HEK293 (cell line): ENCODE data around the gene CLNK.

Experiments
- CTCF ChIA-PET: fragments of 350-600 bp; formaldehyde crosslinking; extraction: SDS; loops from one replicate; lab custom pipeline; 2021; ENCODE audit warnings: antibody characterized with exemption; lab: Yijun Ruan, JAX
- POLR2A ChIA-PET: fragments of 300-600 bp; formaldehyde crosslinking; extraction: SDS; loops from one replicate; lab custom pipeline; 2020; ENCODE audit warnings: antibody characterized with exemption, inconsistent platforms; lab: Yijun Ruan, JAX
- H3K27ac ChIP-seq: fragments of 200-500 bp; sonication (Bioruptor generic); 2 replicates; pipeline ENCODE4 v1.5.1; 2014; ENCODE audit warnings: low read depth, low read length, control low read depth, inconsistent platforms; ENCODE audit errors: extremely low read depth
- H3K36me3 ChIP-seq, 2 experiments: fragments of 200-500 bp in 1 of 2; sonication (Bioruptor generic) in 1 of 2; 1 replicate in 1 of 2; 2 replicates in 1 of 2; pipeline ENCODE4 v1.5.1; 2014 to 2017; ENCODE audit warnings: inconsistent platforms in 2 of 2, low read length in 2 of 2; ENCODE audit not compliant: control insufficient read depth in 2 of 2, insufficient read depth in 1 of 2
- H3K4me1 ChIP-seq: fragments of 200-500 bp; sonication (Bioruptor generic); 2 replicates; pipeline ENCODE4 v1.5.1; 2014; ENCODE audit warnings: mild to moderate bottlenecking, low read length, inconsistent platforms; ENCODE audit not compliant: control insufficient read depth, insufficient read depth
- H3K4me3 ChIP-seq: 2 replicates; pipeline ENCODE4 v1.5.1; 2011; ENCODE audit warnings: low read depth, mild to moderate bottlenecking, control low read depth, low read length, moderate library complexity
- H3K9me3 ChIP-seq: fragments of 200-500 bp; sonication (Bioruptor generic); 2 replicates; pipeline ENCODE4 v1.5.1; 2014; ENCODE audit warnings: low read depth, low read length, inconsistent platforms; ENCODE audit not compliant: control insufficient read depth, insufficient read depth
- GLI4 ChIP-seq: fragments of 450-650 bp; formaldehyde crosslinking; IDR thresholded peaks from 2 replicates; pipeline ENCODE4 v1.5.1; 2016; ENCODE audit warnings: missing biosample characterization, missing genetic modification characterization
- GLIS2 ChIP-seq: fragments of 450-650 bp; formaldehyde crosslinking; IDR thresholded peaks from 2 replicates; pipeline ENCODE4 v1.5.1; 2016; ENCODE audit warnings: missing biosample characterization, missing genetic modification characterization
- HOXA7 ChIP-seq: sonication (generic); formaldehyde crosslinking; IDR thresholded peaks from 2 replicates; pipeline ENCODE4 v1.8.1; 2022; ENCODE audit warnings: missing genetic modification reagents, borderline replicate concordance
- HOXD13 ChIP-seq: sonication (generic); formaldehyde crosslinking; IDR thresholded peaks from 2 replicates; pipeline ENCODE4 v1.8.0; 2022; ENCODE audit warnings: missing genetic modification reagents, borderline replicate concordance
- KLF9 ChIP-seq: fragments of 450-650 bp; formaldehyde crosslinking; IDR thresholded peaks from 2 replicates; pipeline ENCODE4 v1.5.1; 2016; ENCODE audit warnings: missing biosample characterization, missing genetic modification characterization, low read depth
- REPIN1 ChIP-seq: fragments of 450-650 bp; formaldehyde crosslinking; IDR thresholded peaks from 2 replicates; pipeline ENCODE4 v1.5.1; 2017; ENCODE audit warnings: missing biosample characterization, missing genetic modification characterization, low read depth
- ZNF10 ChIP-seq: fragments of 450-650 bp; formaldehyde crosslinking; IDR thresholded peaks from 2 replicates; pipeline ENCODE4 v1.5.1; 2017; ENCODE audit warnings: missing biosample characterization, missing genetic modification characterization
- ZNF112 ChIP-seq: fragments of 450-650 bp; formaldehyde crosslinking; IDR thresholded peaks from 2 replicates; pipeline ENCODE4 v1.5.0; 2017; ENCODE audit warnings: missing biosample characterization, missing genetic modification characterization
- ZNF19 ChIP-seq: fragments of 450-650 bp; formaldehyde crosslinking; IDR thresholded peaks from 2 replicates; pipeline ENCODE4; 2016; ENCODE audit warnings: missing biosample characterization, missing genetic modification characterization, low read depth
- ZNF292 ChIP-seq: fragments of 450-650 bp; formaldehyde crosslinking; IDR thresholded peaks from 2 replicates; pipeline ENCODE4 v1.5.1; 2016; ENCODE audit warnings: low read depth, missing biosample characterization, missing genetic modification characterization, borderline replicate concordance
- ZNF404 ChIP-seq: fragments of 450-650 bp; formaldehyde crosslinking; IDR thresholded peaks from 2 replicates; pipeline ENCODE4 v1.5.1; 2017; ENCODE audit warnings: missing biosample characterization, missing genetic modification characterization
- ZNF529 ChIP-seq: fragments of 450-650 bp; formaldehyde crosslinking; IDR thresholded peaks from 2 replicates; pipeline ENCODE4 v1.5.1; 2017; ENCODE audit warnings: missing genetic modification characterization, missing biosample characterization; ENCODE audit not compliant: insufficient replicate concordance
- ZNF530 ChIP-seq: fragments of 450-650 bp; formaldehyde crosslinking; IDR thresholded peaks from 2 replicates; pipeline ENCODE4 v1.5.1; 2016; ENCODE audit warnings: low read depth, missing biosample characterization, missing genetic modification characterization
- ZNF600 ChIP-seq: fragments of 450-650 bp; formaldehyde crosslinking; IDR thresholded peaks from 2 replicates; pipeline ENCODE4 v1.5.1; 2016; ENCODE audit warnings: missing biosample characterization, missing genetic modification characterization
- ZNF658 ChIP-seq: fragments of 450-650 bp; formaldehyde crosslinking; IDR thresholded peaks from 2 replicates; pipeline ENCODE4; 2016; ENCODE audit warnings: missing biosample characterization, missing genetic modification characterization
- ZNF837 ChIP-seq: fragments of 450-650 bp; formaldehyde crosslinking; IDR thresholded peaks from 2 replicates; pipeline ENCODE4 v1.5.1; 2016; ENCODE audit warnings: missing biosample characterization, missing genetic modification characterization
- TF ChIP-seq, protein P1 (sequence below): fragments of 450-650 bp; formaldehyde crosslinking; IDR thresholded peaks from 2 replicates; pipeline ENCODE4 v1.5.1; 2016; ENCODE audit warnings: missing biosample characterization, missing genetic modification characterization, borderline replicate concordance
- TF ChIP-seq, protein P2 (sequence below): fragments of 450-650 bp; formaldehyde crosslinking; IDR thresholded peaks from 2 replicates; pipeline ENCODE4 v1.5.1; 2016; ENCODE audit warnings: missing biosample characterization, missing genetic modification characterization
- TF ChIP-seq, protein P3 (sequence below): fragments of 450-650 bp; formaldehyde crosslinking; IDR thresholded peaks from 2 replicates; pipeline ENCODE4 v1.5.1; 2016; ENCODE audit warnings: missing biosample characterization, missing genetic modification characterization
- TF ChIP-seq, protein P4 (sequence below): fragments of 450-650 bp; formaldehyde crosslinking; IDR thresholded peaks from 2 replicates; pipeline ENCODE4 v1.5.1; 2016; ENCODE audit warnings: missing biosample characterization, missing genetic modification characterization
- TF ChIP-seq, protein P5 (sequence below): fragments of 450-650 bp; formaldehyde crosslinking; IDR thresholded peaks from 2 replicates; pipeline ENCODE4; 2016; ENCODE audit warnings: missing biosample characterization, missing genetic modification characterization
- TF ChIP-seq, protein P6 (sequence below): fragments of 450-650 bp; formaldehyde crosslinking; IDR thresholded peaks from 2 replicates; pipeline ENCODE4 v1.5.1; 2016; ENCODE audit warnings: missing biosample characterization, missing genetic modification characterization

CLNK gene

DNA sequence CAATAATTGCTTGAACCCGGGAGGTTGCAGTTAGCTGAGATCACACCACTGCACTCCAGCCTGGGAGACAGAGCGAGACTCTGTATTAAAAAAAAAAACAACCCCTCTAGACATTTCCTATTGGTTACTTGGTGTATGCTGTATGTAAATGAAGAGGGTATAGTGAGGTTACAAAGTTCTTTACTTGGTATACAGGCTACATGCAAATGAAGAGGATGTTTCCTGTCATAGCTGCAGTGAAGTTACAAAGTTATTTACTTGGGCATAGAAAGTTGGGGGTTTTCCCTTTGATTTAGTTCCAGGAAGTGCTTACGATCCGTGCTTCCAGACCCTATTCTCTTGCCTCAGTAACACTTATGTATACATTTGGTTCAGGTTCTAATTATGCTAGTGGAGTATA, 38.4 kb upstream of the CLNK start:
- Histone ChIP-seq H3K9me3 (no peaks in the 10 kb centered on the region), H3K27ac (no peak overlapping the region), H3K36me3 (no peaks in the 10 kb centered on the region), H3K4me1 (no peaks in the 10 kb centered on the region), H3K4me3 (no peak overlapping the region)
- POLR2A ChIA-PET, result no interaction called here
- TF ChIP-seq GLIS2 (tag by site-specific recombination) (no peak), HOXD13 (no peak), HOXA7 (CRISPR knock-in tag) (no peak), ZNF112 (tag by site-specific recombination) (no peak), GLI4 (tag by site-specific recombination) (no peak), ZNF600 (tag by site-specific recombination) (no peak)
- TF ChIP-seq, protein P1, sequence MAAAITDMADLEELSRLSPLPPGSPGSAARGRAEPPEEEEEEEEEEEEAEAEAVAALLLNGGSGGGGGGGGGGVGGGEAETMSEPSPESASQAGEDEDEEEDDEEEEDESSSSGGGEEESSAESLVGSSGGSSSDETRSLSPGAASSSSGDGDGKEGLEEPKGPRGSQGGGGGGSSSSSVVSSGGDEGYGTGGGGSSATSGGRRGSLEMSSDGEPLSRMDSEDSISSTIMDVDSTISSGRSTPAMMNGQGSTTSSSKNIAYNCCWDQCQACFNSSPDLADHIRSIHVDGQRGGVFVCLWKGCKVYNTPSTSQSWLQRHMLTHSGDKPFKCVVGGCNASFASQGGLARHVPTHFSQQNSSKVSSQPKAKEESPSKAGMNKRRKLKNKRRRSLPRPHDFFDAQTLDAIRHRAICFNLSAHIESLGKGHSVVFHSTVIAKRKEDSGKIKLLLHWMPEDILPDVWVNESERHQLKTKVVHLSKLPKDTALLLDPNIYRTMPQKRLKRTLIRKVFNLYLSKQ, result no peak
- TF ChIP-seq, protein P2, sequence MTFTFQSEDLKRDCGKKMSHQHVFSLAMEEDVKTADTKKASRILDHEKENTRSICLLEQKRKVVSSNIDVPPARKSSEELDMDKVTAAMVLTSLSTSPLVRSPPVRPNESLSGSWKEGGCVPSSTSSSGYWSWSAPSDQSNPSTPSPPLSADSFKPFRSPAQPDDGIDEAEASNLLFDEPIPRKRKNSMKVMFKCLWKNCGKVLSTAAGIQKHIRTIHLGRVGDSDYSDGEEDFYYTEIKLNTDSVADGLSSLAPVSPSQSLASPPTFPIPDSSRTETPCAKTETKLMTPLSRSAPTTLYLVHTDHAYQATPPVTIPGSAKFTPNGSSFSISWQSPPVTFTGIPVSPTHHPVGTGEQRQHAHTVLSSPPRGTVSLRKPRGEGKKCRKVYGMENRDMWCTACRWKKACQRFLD (tag by site-specific recombination), result no peak
- TF ChIP-seq, protein P3, sequence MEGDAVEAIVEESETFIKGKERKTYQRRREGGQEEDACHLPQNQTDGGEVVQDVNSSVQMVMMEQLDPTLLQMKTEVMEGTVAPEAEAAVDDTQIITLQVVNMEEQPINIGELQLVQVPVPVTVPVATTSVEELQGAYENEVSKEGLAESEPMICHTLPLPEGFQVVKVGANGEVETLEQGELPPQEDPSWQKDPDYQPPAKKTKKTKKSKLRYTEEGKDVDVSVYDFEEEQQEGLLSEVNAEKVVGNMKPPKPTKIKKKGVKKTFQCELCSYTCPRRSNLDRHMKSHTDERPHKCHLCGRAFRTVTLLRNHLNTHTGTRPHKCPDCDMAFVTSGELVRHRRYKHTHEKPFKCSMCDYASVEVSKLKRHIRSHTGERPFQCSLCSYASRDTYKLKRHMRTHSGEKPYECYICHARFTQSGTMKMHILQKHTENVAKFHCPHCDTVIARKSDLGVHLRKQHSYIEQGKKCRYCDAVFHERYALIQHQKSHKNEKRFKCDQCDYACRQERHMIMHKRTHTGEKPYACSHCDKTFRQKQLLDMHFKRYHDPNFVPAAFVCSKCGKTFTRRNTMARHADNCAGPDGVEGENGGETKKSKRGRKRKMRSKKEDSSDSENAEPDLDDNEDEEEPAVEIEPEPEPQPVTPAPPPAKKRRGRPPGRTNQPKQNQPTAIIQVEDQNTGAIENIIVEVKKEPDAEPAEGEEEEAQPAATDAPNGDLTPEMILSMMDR (tag by site-specific recombination), result no peak
- TF ChIP-seq, protein P4, sequence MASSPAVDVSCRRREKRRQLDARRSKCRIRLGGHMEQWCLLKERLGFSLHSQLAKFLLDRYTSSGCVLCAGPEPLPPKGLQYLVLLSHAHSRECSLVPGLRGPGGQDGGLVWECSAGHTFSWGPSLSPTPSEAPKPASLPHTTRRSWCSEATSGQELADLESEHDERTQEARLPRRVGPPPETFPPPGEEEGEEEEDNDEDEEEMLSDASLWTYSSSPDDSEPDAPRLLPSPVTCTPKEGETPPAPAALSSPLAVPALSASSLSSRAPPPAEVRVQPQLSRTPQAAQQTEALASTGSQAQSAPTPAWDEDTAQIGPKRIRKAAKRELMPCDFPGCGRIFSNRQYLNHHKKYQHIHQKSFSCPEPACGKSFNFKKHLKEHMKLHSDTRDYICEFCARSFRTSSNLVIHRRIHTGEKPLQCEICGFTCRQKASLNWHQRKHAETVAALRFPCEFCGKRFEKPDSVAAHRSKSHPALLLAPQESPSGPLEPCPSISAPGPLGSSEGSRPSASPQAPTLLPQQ (tag by site-specific recombination), result no peak
- CTCF ChIA-PET, result no interaction called here

DNA sequence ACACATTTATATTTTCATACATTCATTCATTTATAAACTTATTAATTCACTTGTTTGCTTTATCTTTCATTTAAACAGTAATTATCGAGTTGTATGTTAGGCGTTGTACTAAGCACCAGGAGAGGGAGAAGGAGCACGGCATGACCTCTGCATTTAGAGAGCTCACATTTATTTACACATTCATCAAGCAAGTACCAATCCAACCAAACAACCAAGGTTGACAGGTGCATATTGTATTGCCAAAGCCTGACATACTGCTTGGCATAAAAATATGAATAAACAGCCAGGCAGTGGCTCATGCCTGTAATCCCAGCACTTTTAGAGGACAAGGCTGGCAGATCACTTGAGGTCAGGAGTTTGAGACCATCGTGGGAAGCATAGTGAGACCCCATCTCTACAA, 37.0 kb upstream of the CLNK start:
- Histone ChIP-seq H3K9me3 (no peaks in the 10 kb centered on the region), H3K4me1 (no peaks in the 10 kb centered on the region)
- CTCF ChIA-PET, result no interaction called here

DNA sequence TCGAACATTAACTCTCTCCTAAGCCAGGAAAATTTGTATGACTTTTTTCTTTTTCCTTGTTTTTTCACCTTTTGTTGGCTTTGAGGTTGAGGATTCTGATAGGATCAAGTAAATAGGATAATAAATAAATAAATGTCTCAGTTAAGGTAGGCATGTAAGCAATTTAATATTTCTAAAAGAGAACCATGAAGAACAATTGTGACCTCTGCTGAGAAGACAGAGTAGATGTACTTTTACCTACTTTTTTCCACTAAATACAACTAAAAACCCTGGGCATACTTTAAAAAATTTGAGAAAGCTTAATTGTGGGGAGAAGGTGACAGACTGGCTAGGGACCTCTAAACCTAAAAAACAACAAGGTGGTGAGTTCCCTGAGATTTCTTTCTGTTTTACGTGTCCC, 31.6 kb upstream of the CLNK start:
- ChIA-PET POLR2A (no interaction called here), CTCF (interaction anchor here (0.6 kb wide), 1 partner anchor 20 kb away, joined by 3 read pairs; no protein-coding TSS in a partner anchor)
- Histone ChIP-seq H3K4me3 (no peak overlapping the region), H3K27ac (no peak overlapping the region)
- TF ChIP-seq ZNF404 (tag by site-specific recombination) (no peak), ZNF10 (tag by site-specific recombination) (no peak), ZNF529 (tag by site-specific recombination) (no peak), ZNF530 (tag by site-specific recombination) (no peak), ZNF19 (no peak), ZNF658 (tag by site-specific recombination) (no peak), REPIN1 (tag by site-specific recombination) (no peak), ZNF837 (tag by site-specific recombination) (no peak)
- TF ChIP-seq, protein P5, sequence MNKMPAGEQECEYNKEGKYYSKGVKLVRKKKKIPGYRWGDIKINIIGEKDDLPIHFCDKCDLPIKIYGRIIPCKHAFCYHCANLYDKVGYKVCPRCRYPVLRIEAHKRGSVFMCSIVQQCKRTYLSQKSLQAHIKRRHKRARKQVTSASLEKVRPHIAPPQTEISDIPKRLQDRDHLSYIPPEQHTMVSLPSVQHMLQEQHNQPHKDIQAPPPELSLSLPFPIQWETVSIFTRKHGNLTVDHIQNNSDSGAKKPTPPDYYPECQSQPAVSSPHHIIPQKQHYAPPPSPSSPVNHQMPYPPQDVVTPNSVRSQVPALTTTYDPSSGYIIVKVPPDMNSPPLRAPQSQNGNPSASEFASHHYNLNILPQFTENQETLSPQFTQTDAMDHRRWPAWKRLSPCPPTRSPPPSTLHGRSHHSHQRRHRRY (tag by site-specific recombination), result no peak
- TF ChIP-seq, all 188 proteins: peak for 0
- Histone ChIP-seq H3K36me3 (no peaks in the 10 kb centered on the region), H3K9me3 (no peaks in the 10 kb centered on the region), H3K4me1 (no peaks in the 10 kb centered on the region)

More for the DNA sequence above, 37.0 kb upstream of the CLNK start:
- Histone ChIP-seq H3K4me3 (no peak overlapping the region), H3K36me3 (no peaks in the 10 kb centered on the region), H3K27ac (no peak overlapping the region)
- POLR2A ChIA-PET, result no interaction called here
- TF ChIP-seq ZNF19 (no peak), KLF9 (tag by site-specific recombination) (no peak), HOXA7 (CRISPR knock-in tag) (no peak), ZNF292 (no peak)
- TF ChIP-seq, protein P6, sequence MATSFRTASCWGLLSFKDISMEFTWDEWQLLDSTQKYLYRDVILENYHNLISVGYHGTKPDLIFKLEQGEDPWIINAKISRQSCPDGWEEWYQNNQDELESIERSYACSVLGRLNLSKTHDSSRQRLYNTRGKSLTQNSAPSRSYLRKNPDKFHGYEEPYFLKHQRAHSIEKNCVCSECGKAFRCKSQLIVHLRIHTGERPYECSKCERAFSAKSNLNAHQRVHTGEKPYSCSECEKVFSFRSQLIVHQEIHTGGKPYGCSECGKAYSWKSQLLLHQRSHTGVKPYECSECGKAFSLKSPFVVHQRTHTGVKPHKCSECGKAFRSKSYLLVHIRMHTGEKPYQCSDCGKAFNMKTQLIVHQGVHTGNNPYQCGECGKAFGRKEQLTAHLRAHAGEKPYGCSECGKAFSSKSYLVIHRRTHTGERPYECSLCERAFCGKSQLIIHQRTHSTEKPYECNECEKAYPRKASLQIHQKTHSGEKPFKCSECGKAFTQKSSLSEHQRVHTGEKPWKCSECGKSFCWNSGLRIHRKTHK (tag by site-specific recombination), result no peak
